ENCODE results near the gene MAP3K5.

Gene MAP3K5

DNA sequence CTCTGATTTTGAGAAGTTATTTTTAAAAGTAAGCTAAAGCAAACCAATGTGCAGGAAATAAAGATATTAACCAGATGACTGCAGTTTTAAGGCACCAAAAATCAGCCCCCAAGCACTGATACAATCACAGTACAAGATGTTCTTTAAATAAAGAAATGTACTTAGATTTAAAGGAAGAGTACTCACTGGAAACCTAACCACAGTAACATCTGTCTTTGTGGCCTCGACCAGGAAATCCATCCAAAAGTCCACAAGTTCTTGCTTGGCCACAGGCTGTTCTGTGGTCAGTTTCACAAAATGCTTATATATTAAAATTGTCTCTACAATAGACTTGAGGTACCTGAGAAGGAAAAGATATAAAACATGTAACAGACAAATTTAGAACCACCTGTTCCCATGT lies 136.2 kb downstream of the MAP3K5 start:
- no peak overlapping the region for H3K4me3 ChIP-seq (ENCODE audit: low read length)
- peak; percentile 39 for DNase-seq (ENCODE audit: low read depth)
- TF ChIP-seq, protein P1, sequence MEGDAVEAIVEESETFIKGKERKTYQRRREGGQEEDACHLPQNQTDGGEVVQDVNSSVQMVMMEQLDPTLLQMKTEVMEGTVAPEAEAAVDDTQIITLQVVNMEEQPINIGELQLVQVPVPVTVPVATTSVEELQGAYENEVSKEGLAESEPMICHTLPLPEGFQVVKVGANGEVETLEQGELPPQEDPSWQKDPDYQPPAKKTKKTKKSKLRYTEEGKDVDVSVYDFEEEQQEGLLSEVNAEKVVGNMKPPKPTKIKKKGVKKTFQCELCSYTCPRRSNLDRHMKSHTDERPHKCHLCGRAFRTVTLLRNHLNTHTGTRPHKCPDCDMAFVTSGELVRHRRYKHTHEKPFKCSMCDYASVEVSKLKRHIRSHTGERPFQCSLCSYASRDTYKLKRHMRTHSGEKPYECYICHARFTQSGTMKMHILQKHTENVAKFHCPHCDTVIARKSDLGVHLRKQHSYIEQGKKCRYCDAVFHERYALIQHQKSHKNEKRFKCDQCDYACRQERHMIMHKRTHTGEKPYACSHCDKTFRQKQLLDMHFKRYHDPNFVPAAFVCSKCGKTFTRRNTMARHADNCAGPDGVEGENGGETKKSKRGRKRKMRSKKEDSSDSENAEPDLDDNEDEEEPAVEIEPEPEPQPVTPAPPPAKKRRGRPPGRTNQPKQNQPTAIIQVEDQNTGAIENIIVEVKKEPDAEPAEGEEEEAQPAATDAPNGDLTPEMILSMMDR (conservative IDR thresholded peaks at IDR 0.05; ENCODE audit: low read length): no peak

DNA sequence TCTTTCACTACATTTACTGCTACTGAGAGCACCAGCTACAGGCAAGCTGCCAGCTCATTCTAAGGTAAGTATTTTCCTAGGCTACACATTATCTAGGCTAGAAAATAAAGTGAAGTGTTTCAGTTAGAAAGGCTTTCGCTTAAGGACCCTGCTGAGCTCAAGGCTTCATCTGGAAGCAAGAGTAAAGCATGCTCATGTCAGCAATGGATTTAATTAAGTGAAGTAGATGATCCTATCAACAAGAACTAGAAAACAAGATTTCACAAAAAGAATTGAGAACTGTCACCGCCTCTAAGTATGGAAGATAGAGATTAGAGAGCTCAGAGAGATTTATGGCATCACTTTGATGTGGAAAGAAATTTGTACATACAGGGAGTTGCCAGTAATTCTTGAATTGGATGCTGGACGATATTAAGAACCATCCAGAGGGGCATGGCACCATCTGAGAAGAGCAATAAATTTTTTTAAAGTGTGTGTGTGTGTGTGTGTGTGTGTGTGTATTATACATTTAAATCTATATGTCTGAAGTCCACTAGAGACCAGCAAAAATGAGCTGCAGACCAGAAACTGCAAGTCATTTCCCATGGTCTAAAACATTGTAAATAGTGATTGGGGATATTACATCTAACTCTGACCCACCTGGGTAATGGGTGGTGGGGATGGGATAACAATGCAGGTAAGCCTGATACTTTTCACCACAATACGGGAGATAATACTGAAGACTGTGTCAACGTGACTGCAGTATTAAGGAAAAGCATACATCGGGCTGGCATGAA lies 136.8 kb downstream of the MAP3K5 start:
- no peak for DNase-seq (ENCODE audit: low read depth)
- TF ChIP-seq, protein P1 (conservative IDR thresholded peaks at IDR 0.05; ENCODE audit: low read length): no peak

DNA sequence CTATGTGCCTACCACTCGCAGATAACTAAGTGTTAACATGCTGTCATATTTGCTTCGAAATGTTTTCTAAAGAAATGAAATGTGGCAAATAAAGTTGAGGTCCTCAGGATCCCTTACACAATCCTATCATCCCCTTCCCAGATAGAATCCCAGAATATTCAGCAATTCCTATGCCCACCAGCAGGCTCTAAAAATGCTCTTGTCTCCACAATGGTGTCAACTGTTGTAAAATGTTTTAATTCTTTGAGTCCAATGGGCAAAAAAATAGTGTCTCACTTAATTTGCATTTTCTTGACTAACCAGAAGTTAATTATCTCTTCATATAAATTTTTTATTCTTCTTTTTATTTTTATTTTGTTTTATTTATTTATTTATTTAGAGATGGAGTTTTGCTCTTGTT lies 138.2 kb downstream of the MAP3K5 start:
- no peak for DNase-seq (ENCODE audit: low read depth)
- no peak overlapping the region for H3K4me3 ChIP-seq (ENCODE audit: low read length)
- TF ChIP-seq, protein P1 (conservative IDR thresholded peaks at IDR 0.05; ENCODE audit: low read length): no peak; the same call in 1 of the 2 replicates

More for the DNA sequence above, 136.8 kb downstream of the MAP3K5 start:
- no peak overlapping the region for H3K4me3 ChIP-seq (ENCODE audit: low read length)

DNA sequence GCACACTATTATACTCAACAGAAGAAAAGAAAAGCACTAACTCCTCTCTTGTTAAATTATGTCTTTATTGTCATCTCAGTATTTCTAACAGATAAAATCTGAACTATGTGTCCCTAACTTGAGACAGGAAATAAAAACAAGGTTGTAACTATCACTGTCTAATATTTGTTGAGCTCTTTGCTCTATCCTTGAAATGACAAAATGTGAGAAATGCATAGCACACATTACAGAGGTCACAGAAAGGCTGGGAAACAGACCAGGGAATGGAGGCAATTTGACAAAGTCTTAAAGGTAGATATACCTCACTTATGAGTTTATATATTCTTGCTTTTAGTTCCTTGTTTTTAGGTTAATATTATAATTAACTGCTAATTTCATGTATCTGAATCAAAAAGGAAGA lies 139.6 kb downstream of the MAP3K5 start:
- TF ChIP-seq, protein P1 (conservative IDR thresholded peaks at IDR 0.05; ENCODE audit: low read length): no peak
- no peak overlapping the region for H3K4me3 ChIP-seq (ENCODE audit: low read length)
- DNase-seq (ENCODE audit: low read depth): no peak

DNA sequence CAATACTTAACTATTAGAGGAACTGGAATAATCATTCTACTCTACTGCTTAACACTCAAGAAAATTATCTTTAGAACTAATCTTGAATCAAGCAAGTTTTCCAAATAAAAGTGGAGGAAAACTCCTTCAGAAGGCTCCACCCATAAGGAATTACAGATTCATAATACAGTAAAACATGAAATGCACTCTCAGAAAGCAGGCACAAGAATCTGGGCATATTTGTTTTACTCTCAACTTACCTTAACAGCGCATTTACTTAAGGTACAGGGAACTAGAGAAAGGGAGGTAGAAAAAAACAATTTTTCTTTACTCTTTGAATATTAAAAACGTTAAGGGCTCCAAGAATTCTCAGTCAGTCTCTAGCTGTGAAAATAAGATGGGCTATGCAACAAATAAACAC lies 140.3 kb downstream of the MAP3K5 start:
- TF ChIP-seq, protein P1 (conservative IDR thresholded peaks at IDR 0.05; ENCODE audit: low read length): no peak
- DNase-seq (ENCODE audit: low read depth): no peak
- H3K4me3 ChIP-seq (ENCODE audit: low read length): no peak overlapping the region

DNA sequence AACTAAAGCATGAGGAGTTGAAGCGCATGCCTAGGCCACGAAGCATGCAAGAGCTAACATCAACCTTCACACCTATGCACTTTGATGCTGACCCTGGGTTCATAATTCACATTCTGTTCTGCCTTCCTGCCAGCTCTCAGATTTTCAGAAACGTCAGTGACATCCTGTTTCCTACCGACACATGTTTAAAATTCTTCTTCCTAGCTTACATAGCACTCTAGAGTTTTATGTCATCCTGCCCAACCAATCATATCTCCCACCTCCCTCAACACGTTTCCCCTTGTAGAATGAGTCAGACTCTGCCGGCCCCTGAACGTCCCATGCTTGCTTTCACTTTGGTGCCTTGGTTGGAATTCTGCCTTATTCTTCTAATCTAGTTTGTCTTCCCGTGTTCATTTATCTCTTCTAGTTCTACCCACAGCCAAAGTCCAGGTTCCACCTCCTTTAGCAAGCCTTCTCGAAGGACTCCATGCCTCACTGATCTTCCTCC lies 144.9 kb downstream of the MAP3K5 start:
- H3K4me3 ChIP-seq (ENCODE audit: low read length): peak overlapping the region; percentile 0; the same call in 1 of the 2 replicates
- DNase-seq (ENCODE audit: low read depth): peak; percentile 86
- TF ChIP-seq, protein P1 (conservative IDR thresholded peaks at IDR 0.05; ENCODE audit: low read length): no peak

DNA sequence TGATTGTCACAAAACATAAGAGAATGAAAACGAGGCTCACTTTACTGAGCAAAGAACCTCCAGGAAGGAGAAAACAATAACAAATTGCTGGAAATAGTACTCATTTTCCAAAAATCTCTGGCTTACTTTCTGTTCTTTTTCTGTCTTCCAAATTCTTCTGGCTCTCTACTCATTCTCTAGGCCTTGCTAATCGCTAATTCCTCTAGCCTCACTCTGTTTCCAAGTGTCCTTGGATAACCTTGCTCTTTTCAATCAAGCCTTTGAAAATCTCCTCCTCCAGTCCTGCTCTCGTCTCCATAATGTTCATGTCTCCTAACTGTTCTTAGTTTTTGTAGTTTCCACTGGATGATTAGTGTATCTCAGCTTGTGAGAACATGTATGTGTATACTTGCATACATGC lies 145.9 kb downstream of the MAP3K5 start:
- DNase-seq (ENCODE audit: low read depth): peak; percentile 59
- H3K4me3 ChIP-seq (ENCODE audit: low read length): no peak overlapping the region
- TF ChIP-seq, protein P1 (conservative IDR thresholded peaks at IDR 0.05; ENCODE audit: low read length): no peak
